ENCODE data around the gene INSRR. TPM values are rescaled to one million over a fixed set of nuclear protein-coding genes. Genes with fewer than 3 reads are reported as not detected.

Gene INSRR
- total RNA-seq, 1 experiment from 2014 or later, result not detected

GRCh38 chr1:156851779-156852417, 7.0 kb downstream of the INSRR start:
- Histone ChIP-seq H3K27ac (ENCODE audit: low read length) (no peak overlapping the region), H3K27me3 (ENCODE audit: control insufficient read depth, insufficient read depth, low read length) (no peaks in the 10 kb centered on the region), H3K4me3 (ENCODE audit: low read depth in 2 of 2, low read length in 2 of 2) (no peak overlapping the region), H3K4me1 (ENCODE audit: control insufficient read depth, insufficient read depth, low read length) (no peaks in the 10 kb centered on the region), H3K9me3 (ENCODE audit: control insufficient read depth, insufficient read depth, low read depth, low read length) (no peaks in the 10 kb centered on the region), H3K36me3 (ENCODE audit: control insufficient read depth, insufficient read depth, low read length) (no peaks in the 10 kb centered on the region)
- in situ Hi-C loops (cut with HindIII; ENCODE audit: low pct_unique_long_range_greater_than_20kb, low sequenced_read_pairs) (no loop called here), intact Hi-C loops (cut with micrococcal nuclease; ENCODE audit: unreplicated experiment) (loop anchor here (10.0 kb wide), 1 partner anchor 73 kb away; the partner anchor contains the start of gene LRRC71)
- no peak for ATAC-seq
- TF ChIP-seq SIN3A (IDR thresholded peaks at IDR 0.05; ENCODE audit: borderline replicate concordance, insufficient read depth, low read depth, low read length) (no peak), POLR2AphosphoS5 (IDR thresholded peaks at IDR 0.05; ENCODE audit: low read depth, low read length) (no peak), TCF7L2 (IDR thresholded peaks at IDR 0.05; ENCODE audit: low read depth, low read length) (no peak), CTCF (IDR thresholded peaks at IDR 0.05) (no peak), REST (IDR thresholded peaks at IDR 0.05; ENCODE audit: insufficient read depth in 1 of 2, low read depth in 2 of 2, low read length in 1 of 2) (no peak)
- no peak for DNase-seq (ENCODE audit: low read depth, low spot score)
- ChIA-PET CTCF (no interaction called here), POLR2A (no interaction called here)
- no TSS peak for BruUV-seq (replicated peaks)

- DNase-seq (ENCODE audit: low read depth, low spot score) (no peak), ATAC-seq (no peak)
- intact Hi-C loops (cut with micrococcal nuclease; ENCODE audit: unreplicated experiment) (no loop called here), in situ Hi-C loops (cut with HindIII; ENCODE audit: low pct_unique_long_range_greater_than_20kb, low sequenced_read_pairs) (no loop called here)
- Histone ChIP-seq H3K27me3 (ENCODE audit: control insufficient read depth, insufficient read depth, low read length) (no peaks in the 10 kb centered on the region), H3K4me1 (ENCODE audit: control insufficient read depth, insufficient read depth, low read length) (no peaks in the 10 kb centered on the region), H3K9me3 (ENCODE audit: control insufficient read depth, insufficient read depth, low read depth, low read length) (no peaks in the 10 kb centered on the region), H3K27ac (ENCODE audit: low read length) (no peak overlapping the region), H3K4me3 (ENCODE audit: low read depth in 2 of 2, low read length in 2 of 2) (no peak overlapping the region), H3K36me3 (ENCODE audit: control insufficient read depth, insufficient read depth, low read length) (no peaks in the 10 kb centered on the region)
- ChIA-PET POLR2A (no interaction called here), CTCF (no interaction called here)
- no peak for TF ChIP-seq POLR2AphosphoS5 (IDR thresholded peaks at IDR 0.05; ENCODE audit: low read depth, low read length)
- TF ChIP-seq SIN3A (IDR thresholded peaks at IDR 0.05; ENCODE audit: borderline replicate concordance, insufficient read depth, low read depth, low read length), result no peak
- BruUV-seq (replicated peaks), result no TSS peak
Observed at GRCh38 chr1:156849151-156849496, 9.8 kb downstream of the INSRR start.

GRCh38 chr1:156848461-156849150, 10.3 kb downstream of the INSRR start:
- POLR2A ChIA-PET, result no interaction called here
- Histone ChIP-seq H3K36me3 (ENCODE audit: control insufficient read depth, insufficient read depth, low read length) (no peaks in the 10 kb centered on the region), H3K4me1 (ENCODE audit: control insufficient read depth, insufficient read depth, low read length) (no peaks in the 10 kb centered on the region), H3K27ac (ENCODE audit: low read length) (no peak overlapping the region), H3K9me3 (ENCODE audit: control insufficient read depth, insufficient read depth, low read depth, low read length) (no peaks in the 10 kb centered on the region), H3K4me3 (ENCODE audit: low read depth in 2 of 2, low read length in 2 of 2) (no peak overlapping the region), H3K27me3 (ENCODE audit: control insufficient read depth, insufficient read depth, low read length) (no peaks in the 10 kb centered on the region)
- intact Hi-C loops (cut with micrococcal nuclease; ENCODE audit: unreplicated experiment), result no loop called here
- DNase-seq (ENCODE audit: low read depth, low spot score) (no peak), ATAC-seq (no peak)
- CTCF ChIA-PET, result interaction anchor here (1.4 kb wide), 1 partner anchor 11 kb away, joined by 3 read pairs; no protein-coding TSS in a partner anchor
- in situ Hi-C loops (cut with HindIII; ENCODE audit: low pct_unique_long_range_greater_than_20kb, low sequenced_read_pairs), result no loop called here
- TF ChIP-seq CTCF (IDR thresholded peaks at IDR 0.05) (no peak), TCF7L2 (IDR thresholded peaks at IDR 0.05; ENCODE audit: low read depth, low read length) (no peak), SIN3A (IDR thresholded peaks at IDR 0.05; ENCODE audit: borderline replicate concordance, insufficient read depth, low read depth, low read length) (no peak), REST (IDR thresholded peaks at IDR 0.05; ENCODE audit: insufficient read depth in 1 of 2, low read depth in 2 of 2, low read length in 1 of 2) (no peak)
- BruUV-seq (replicated peaks), result no TSS peak
